Measurements from ENCODE around the gene COQ10A. TPM values are rescaled to one million over a fixed set of nuclear protein-coding genes. Genes with fewer than 3 reads are reported as not detected.
A peak's percentile ranks its signal among the peaks of the same experiment; 100 is the strongest.

The COQ10A gene
- total and polyA plus RNA-seq, 9 of the 15 experiments (the other 6 are each of a cell fraction or from before 2014, with no cell fraction given): 3.1 to 26.4 (median 12.7) TPM

DNA sequence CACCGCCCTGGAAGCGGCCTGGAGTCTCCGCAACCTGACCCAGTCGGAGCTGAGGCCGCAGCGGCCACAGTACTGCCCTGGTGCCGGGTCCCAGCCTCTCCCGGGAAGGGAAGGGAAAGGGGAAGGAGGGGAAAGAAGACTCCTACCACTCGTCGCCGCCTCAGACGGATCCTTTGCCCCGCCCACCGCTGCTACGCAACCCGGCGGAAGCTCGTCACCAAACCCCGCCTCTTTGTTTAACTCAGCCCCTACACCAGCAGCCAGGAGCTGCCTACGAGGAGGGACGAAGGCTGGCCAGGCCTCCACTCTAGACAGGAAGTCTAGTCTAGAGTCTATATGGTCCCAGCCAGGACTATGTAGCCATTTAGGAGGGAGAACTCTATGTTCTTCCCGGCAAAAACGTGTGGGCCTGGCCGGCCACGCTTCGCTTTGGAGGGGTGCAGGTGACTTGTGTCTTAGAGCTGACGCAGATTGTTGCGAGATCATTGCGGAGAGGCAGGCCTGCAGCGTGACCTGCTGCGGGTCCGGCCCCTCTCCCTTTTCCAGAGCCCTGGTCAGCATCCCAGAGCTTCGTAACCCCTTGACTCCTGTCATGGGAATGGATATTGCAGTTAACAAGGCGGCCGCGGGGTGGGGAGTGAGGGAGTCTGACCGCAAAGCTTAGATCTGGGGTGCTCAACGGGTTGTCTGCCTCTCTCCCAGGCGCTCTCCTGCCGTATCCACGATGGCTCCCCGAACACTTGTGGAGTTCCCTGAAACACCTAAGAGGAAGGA is 44.8 kb upstream of the COQ10A start, which contains the start of gene RNF41 (continued):
- peak in 1 of 2 experiments; percentile 42; a peak in 1 of 4 replicates for TF ChIP-seq TEAD1 (CRISPR knock-in tag; IDR thresholded peaks at IDR 0.05)
- TF ChIP-seq ZNF436 (CRISPR knock-in tag; IDR thresholded peaks at IDR 0.05): no peak
- TF ChIP-seq ZFX (CRISPR knock-in tag; IDR thresholded peaks at IDR 0.05): peak; percentile 75
- 0 out of 2 replicates have a peak, but pooled peaks have one; percentile 24 for TF ChIP-seq TEAD4 (IDR thresholded peaks at IDR 0.05; ENCODE audit: low read length)
- TF ChIP-seq TEAD4 (CRISPR knock-in tag; IDR thresholded peaks at IDR 0.05; ENCODE audit: borderline replicate concordance): no peak
- TF ChIP-seq DPF2 (IDR thresholded peaks at IDR 0.05): 0 out of 2 replicates have a peak, but pooled peaks have one; percentile 9
- no peak for TF ChIP-seq ESRRB (CRISPR knock-in tag; IDR thresholded peaks at IDR 0.05; ENCODE audit: borderline replicate concordance)
- TF ChIP-seq HDAC6 (IDR thresholded peaks at IDR 0.05; ENCODE audit: low read depth, low read length): no peak
- TF ChIP-seq, protein P1, sequence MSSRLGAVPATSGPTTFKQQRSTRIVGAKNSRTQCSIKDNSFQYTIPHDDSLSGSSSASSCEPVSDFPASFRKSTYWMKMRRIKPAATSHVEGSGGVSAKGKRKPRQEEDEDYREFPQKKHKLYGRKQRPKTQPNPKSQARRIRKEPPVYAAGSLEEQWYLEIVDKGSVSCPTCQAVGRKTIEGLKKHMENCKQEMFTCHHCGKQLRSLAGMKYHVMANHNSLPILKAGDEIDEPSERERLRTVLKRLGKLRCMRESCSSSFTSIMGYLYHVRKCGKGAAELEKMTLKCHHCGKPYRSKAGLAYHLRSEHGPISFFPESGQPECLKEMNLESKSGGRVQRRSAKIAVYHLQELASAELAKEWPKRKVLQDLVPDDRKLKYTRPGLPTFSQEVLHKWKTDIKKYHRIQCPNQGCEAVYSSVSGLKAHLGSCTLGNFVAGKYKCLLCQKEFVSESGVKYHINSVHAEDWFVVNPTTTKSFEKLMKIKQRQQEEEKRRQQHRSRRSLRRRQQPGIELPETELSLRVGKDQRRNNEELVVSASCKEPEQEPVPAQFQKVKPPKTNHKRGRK (tag; IDR thresholded peaks at IDR 0.05): no peak
- TF ChIP-seq CEBPG (CRISPR knock-in tag; IDR thresholded peaks at IDR 0.05): peak; percentile 67
- TF ChIP-seq CEBPG (tag; conservative IDR thresholded peaks at IDR 0.05 in 1 of 2, IDR thresholded peaks at IDR 0.05 in 1 of 2): peak in 1 of 2 experiments; percentile 60; a peak in 1 of 4 replicates
- peak; percentile 87 for TF ChIP-seq RFX1 (IDR thresholded peaks at IDR 0.05)
- TF ChIP-seq MEIS2 (IDR thresholded peaks at IDR 0.05; ENCODE audit: partially characterized antibody): peak; percentile 47
- peak; percentile 43 for TF ChIP-seq SP2 (IDR thresholded peaks at IDR 0.05; ENCODE audit: extremely low read depth, low read depth, low read length, poor library complexity, severe bottlenecking)
- TF ChIP-seq SOX6 (IDR thresholded peaks at IDR 0.05): peak; percentile 40; the same call in 1 of the 2 replicates
- TF ChIP-seq FOXK2 (conservative IDR thresholded peaks at IDR 0.05 in 1 of 2, IDR thresholded peaks at IDR 0.05 in 1 of 2; ENCODE audit: low read depth in 2 of 2): peak; percentile 23 to 32; a peak in 2 of 4 replicates
- peak; percentile 35; the same call in 1 of the 2 replicates for TF ChIP-seq GTF2E2 (tag; IDR thresholded peaks at IDR 0.05)

Data from K562 (cell line).